A549 (cell line): ENCODE results near the gene MTARC1. TPM values are rescaled to one million over a fixed set of nuclear protein-coding genes. Genes with fewer than 3 reads are reported as not detected.

ENCODE experiments used
- ATAC-seq, 2 experiments: fragments of 200-7000 bp in 1 of 2; fragments of >200 bp in 1 of 2; cut with Nextera tagmentation in 1 of 2; cut with Tn5 transposase in 1 of 2; 3 replicates each; pipeline versions ENCODE4 v1.8.0 to v1.9.1; 2018 to 2020; ENCODE audit warnings: mild to moderate bottlenecking in 1 of 2, moderate library complexity in 1 of 2
- CTCF ChIA-PET: fragments of 300-600 bp; sonication (Branson Sonifier 250); formaldehyde crosslinking; extraction: SDS; loops from one replicate; lab custom pipeline; 2021; ENCODE audit warnings: antibody characterized with exemption, inconsistent platforms; lab: Yijun Ruan, JAX
- POLR2A ChIA-PET: fragments of 350-600 bp; formaldehyde crosslinking; extraction: SDS; loops from one replicate; lab custom pipeline; 2021; ENCODE audit warnings: antibody characterized with exemption, inconsistent platforms; lab: Yijun Ruan, JAX
- DNase-seq, 2 experiments: peaks; one replicate each; pipeline versions ENCODE4 v3.0.0 to v3.0.0-alpha.2; 2011 to 2016; ENCODE audit warnings: low read depth in 1 of 2, low spot score in 1 of 2
- FAIRE-seq: peaks from 2 replicates; lab custom pipeline; 2011; peaks lifted over from hg19 to GRCh38; lab: Jason Lieb, UNC
- H3K27ac ChIP-seq, 2 experiments: fragments of >200 bp; sonication (Bioruptor Twin); formaldehyde crosslinking; 3 replicates each; pipeline ENCODE4 v1.5.1; 2016 to 2017
- H3K4me1 ChIP-seq: fragments of >200 bp; sonication (Bioruptor Twin); formaldehyde crosslinking; 3 replicates; pipeline ENCODE4 v1.6.1; 2016
- H3K4me2 ChIP-seq: fragments of >200 bp; sonication (Bioruptor Twin); formaldehyde crosslinking; 3 replicates; pipeline ENCODE4 v1.6.1; 2016
- H3K4me3 ChIP-seq: fragments of >200 bp; sonication (Bioruptor Twin); formaldehyde crosslinking; 3 replicates; pipeline ENCODE4 v1.5.1; 2016
- H3K9me3 ChIP-seq: fragments of >200 bp; sonication (Bioruptor Twin); formaldehyde crosslinking; 3 replicates; pipeline ENCODE4 v1.6.1; 2016
- BHLHE40 ChIP-seq: IDR thresholded peaks from 2 replicates; pipeline ENCODE4 v1.6.1; 2012; ENCODE audit warnings: low read depth, low read length, inconsistent platforms
- CHD2 ChIP-seq: fragments of 150-350 bp; IDR thresholded peaks from 2 replicates; pipeline ENCODE4 v1.6.1; 2014; ENCODE audit warnings: low read length; ENCODE audit not compliant: partially characterized antibody
- CHD4 ChIP-seq: fragments of 200-600 bp; sonication (generic); IDR thresholded peaks from 2 replicates; pipeline ENCODE4 v1.6.1; 2016; ENCODE audit warnings: antibody characterized with exemption, mild to moderate bottlenecking, borderline replicate concordance
- EHMT2 ChIP-seq: fragments of 200-600 bp; sonication (generic); IDR thresholded peaks from 2 replicates; pipeline ENCODE4 v1.6.1; 2016; ENCODE audit warnings: antibody characterized with exemption, low read depth, mild to moderate bottlenecking, moderate library complexity
- ESRRA ChIP-seq: fragments of 150-350 bp; IDR thresholded peaks from 2 replicates; pipeline ENCODE4 v1.6.1; 2014; ENCODE audit warnings: mild to moderate bottlenecking, low read length, borderline replicate concordance
- FOXS1 ChIP-seq: fragments of 250-450 bp; sonication (Bioruptor Pico); IDR thresholded peaks from 2 replicates; pipeline ENCODE4 v1.5.0; 2020; ENCODE audit warnings: mild to moderate bottlenecking, moderate library complexity
- GATA3 ChIP-seq: IDR thresholded peaks from 2 replicates; pipeline ENCODE4 v1.6.1; 2012; ENCODE audit warnings: borderline replicate concordance
- HEYL ChIP-seq: fragments of 250-450 bp; sonication (Bioruptor Pico); IDR thresholded peaks from 2 replicates; pipeline ENCODE4 v1.8.0; 2021; ENCODE audit warnings: mild to moderate bottlenecking, moderate library complexity
- HOXA7 ChIP-seq: fragments of 250-450 bp; sonication (Bioruptor Pico); IDR thresholded peaks from 2 replicates; pipeline ENCODE4 v1.5.0; 2020; ENCODE audit warnings: mild to moderate bottlenecking, moderate library complexity
- HOXB13 ChIP-seq: fragments of 250-450 bp; sonication (Bioruptor Pico); IDR thresholded peaks from 2 replicates; pipeline ENCODE4 v1.5.0; 2020; ENCODE audit warnings: low read depth, mild to moderate bottlenecking, moderate library complexity
- JUNB ChIP-seq: fragments of >200 bp; sonication (Bioruptor Twin); formaldehyde crosslinking; IDR thresholded peaks from 2 replicates; pipeline ENCODE4 v1.6.1; 2016
- PHF8 ChIP-seq: fragments of 200-600 bp; sonication (generic); IDR thresholded peaks from 2 replicates; pipeline ENCODE4 v1.6.1; 2016; ENCODE audit warnings: low read depth, mild to moderate bottlenecking, antibody characterized with exemption, moderate library complexity, borderline replicate concordance
- POLR2A ChIP-seq: IDR thresholded peaks from 2 replicates; pipeline ENCODE4 v1.6.1; 2012; ENCODE audit warnings: mild to moderate bottlenecking, low read length
- POLR2AphosphoS2 ChIP-seq: conservative IDR thresholded peaks from 2 replicates; pipeline ENCODE4 v1.6.1; 2012; ENCODE audit warnings: low read length, improper control_type of control experiment, inconsistent platforms
- RARB ChIP-seq: fragments of 250-450 bp; sonication (Bioruptor Pico); IDR thresholded peaks from 2 replicates; pipeline ENCODE4 v1.8.0; 2021; ENCODE audit warnings: mild to moderate bottlenecking, moderate library complexity
- RCOR1 ChIP-seq: fragments of 150-350 bp; IDR thresholded peaks from 2 replicates; pipeline ENCODE4 v1.6.1; 2014; ENCODE audit warnings: antibody characterized with exemption, low read length, low read depth
- TFCP2L1 ChIP-seq: fragments of 250-450 bp; sonication (Bioruptor Pico); IDR thresholded peaks from 2 replicates; pipeline ENCODE4 v1.5.0; 2021; ENCODE audit warnings: mild to moderate bottlenecking
- ZNF302 ChIP-seq: fragments of 250-450 bp; sonication (Bioruptor Pico); IDR thresholded peaks from 2 replicates; pipeline ENCODE4 v1.9.0; 2021; ENCODE audit warnings: inconsistent platforms, mild to moderate bottlenecking, moderate library complexity
- ZSCAN20 ChIP-seq: fragments of 250-450 bp; sonication (Bioruptor Pico); IDR thresholded peaks from 2 replicates; pipeline ENCODE4 v1.8.0; 2022; ENCODE audit warnings: mild to moderate bottlenecking, moderate library complexity
- WGBS: methylation state at CpG from one replicate; pipeline ENCODE4 v1.1.6; 2017; ENCODE audit errors: missing lambda C conversion rate; 5-methylcytosine and 5-hydroxymethylcytosine counted together
- polyA plus RNA-seq, 4 experiments: library from polyadenylated mRNA; depleted of rRNA in 3 of 4; stranded (reverse); fragments of >200 nt; fragmentation: RNase III in 1 of 4; extraction: RNeasy Plus Mini Kit Qiagen cat#74134 plus additional on column Dnase treatment in 1 of 4; gene quantifications; 2 replicates in 3 of 4; 3 replicates in 1 of 4; pipeline ENCODE4 v1.2.3, GENCODE V29; 2011 to 2017
- TF ChIP-seq, protein P1 (sequence below): fragments of 250-450 bp; sonication (Bioruptor Pico); IDR thresholded peaks from 2 replicates; pipeline ENCODE4 v1.5.0; 2021; ENCODE audit warnings: mild to moderate bottlenecking, moderate library complexity, borderline replicate concordance
- TF ChIP-seq, protein P2 (sequence below): fragments of 450-650 bp; IDR thresholded peaks from 2 replicates; pipeline ENCODE4 v1.6.1; 2014; ENCODE audit warnings: antibody characterized with exemption
- TF ChIP-seq, protein P3 (sequence below): IDR thresholded peaks from 2 replicates; pipeline ENCODE4 v1.6.1; 2012; ENCODE audit warnings: low read depth, borderline replicate concordance
- TF ChIP-seq, protein P4 (sequence below): fragments of >200 bp; sonication (Bioruptor Twin); formaldehyde crosslinking; IDR thresholded peaks from 3 replicates; pipeline ENCODE4 v1.5.1; 2016

Gene MTARC1
- polyA plus RNA-seq, 2 of the 4 experiments (the other 2 are of a cell fraction), result 9.5 to 10.1 TPM

DNA sequence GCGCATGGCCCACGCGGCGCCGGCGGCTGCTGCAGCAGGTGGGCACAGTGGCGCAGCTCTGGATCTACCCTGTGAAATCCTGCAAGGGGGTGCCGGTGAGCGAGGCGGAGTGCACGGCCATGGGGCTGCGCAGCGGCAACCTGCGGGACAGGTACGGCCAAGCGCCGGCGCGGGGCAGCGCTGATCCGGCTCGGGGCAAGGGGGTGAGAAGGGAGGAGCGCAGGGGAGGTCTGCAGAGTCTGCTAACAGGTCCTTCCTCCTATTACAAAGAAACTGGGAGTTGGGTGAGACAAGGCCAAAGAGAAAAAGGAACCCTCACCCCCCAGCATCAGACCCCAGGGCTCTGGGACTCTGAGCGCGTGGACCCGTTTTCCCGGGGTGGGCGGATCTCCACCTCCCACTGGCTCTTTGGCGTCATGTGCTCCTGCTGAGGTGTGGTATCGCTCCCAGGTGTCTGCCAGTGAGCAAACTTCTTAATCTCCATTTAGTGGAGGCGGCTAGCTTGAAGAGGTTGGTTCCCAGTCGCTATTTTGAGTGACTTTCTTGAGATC, 431 bp downstream of the MTARC1 start:
- peak overlapping the region; percentile 61 for H3K4me3 ChIP-seq
- peak; percentile 16 to 58 for DNase-seq

DNA sequence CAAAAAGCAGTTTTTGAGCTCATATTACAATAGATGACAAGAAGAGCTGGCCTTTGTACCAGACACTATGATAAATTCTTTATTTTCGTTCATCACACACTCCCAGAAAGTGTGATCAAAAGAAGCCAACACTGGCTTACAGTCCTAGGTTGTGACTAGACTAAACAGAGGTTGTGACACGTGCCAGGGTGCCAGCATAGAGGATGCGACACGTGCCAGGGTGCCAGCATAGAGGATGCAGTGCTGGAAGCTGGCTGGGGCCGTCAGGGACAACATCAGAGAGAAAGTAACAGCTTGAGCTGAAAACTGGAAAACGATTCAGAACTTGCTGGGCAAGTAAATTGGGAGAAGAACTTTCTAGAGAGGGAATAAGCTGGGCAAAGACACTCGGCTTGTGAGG, 2.2 kb downstream of the MTARC1 start:
- FAIRE-seq (no peak), DNase-seq (no peak), ATAC-seq (no peak)
- Histone ChIP-seq H3K4me2 (no peak overlapping the region), H3K4me3 (no peak overlapping the region), H3K9me3 (no peaks in the 10 kb centered on the region), H3K27ac (no peak overlapping the region), H3K4me1 (peaks cover 12% of the 10 kb centered on the region; the same call in 2 of the 3 replicates)
- POLR2A ChIA-PET, result no interaction called here
- WGBS, result 87% methylated on average over 7 of the region's 7 CpGs
- CTCF ChIA-PET, result interaction anchor here (0.6 to 8.3 kb wide), 8 partner anchors 13 to 508 kb away, joined by 3 to 78 read pairs (median 4); no protein-coding TSS in a partner anchor
- no peak for TF ChIP-seq TFCP2L1 (CRISPR knock-in tag)
- TF ChIP-seq RCOR1, result no peak
- TF ChIP-seq HOXA7 (CRISPR knock-in tag), result no peak
- TF ChIP-seq CHD4, result no peak
- no peak for TF ChIP-seq POLR2A
- TF ChIP-seq POLR2AphosphoS2, result no peak
- TF ChIP-seq EHMT2, result no peak
- TF ChIP-seq, protein P1, sequence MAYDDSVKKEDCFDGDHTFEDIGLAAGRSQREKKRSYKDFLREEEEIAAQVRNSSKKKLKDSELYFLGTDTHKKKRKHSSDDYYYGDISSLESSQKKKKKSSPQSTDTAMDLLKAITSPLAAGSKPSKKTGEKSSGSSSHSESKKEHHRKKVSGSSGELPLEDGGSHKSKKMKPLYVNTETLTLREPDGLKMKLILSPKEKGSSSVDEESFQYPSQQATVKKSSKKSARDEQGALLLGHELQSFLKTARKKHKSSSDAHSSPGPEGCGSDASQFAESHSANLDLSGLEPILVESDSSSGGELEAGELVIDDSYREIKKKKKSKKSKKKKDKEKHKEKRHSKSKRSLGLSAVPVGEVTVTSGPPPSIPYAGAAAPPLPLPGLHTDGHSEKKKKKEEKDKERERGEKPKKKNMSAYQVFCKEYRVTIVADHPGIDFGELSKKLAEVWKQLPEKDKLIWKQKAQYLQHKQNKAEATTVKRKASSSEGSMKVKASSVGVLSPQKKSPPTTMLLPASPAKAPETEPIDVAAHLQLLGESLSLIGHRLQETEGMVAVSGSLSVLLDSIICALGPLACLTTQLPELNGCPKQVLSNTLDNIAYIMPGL (CRISPR knock-in tag), result no peak
- no peak for TF ChIP-seq HOXB13 (CRISPR knock-in tag)
- no peak for TF ChIP-seq HEYL (CRISPR knock-in tag)
- no peak for TF ChIP-seq CHD2
- no peak for TF ChIP-seq ESRRA
- no peak for TF ChIP-seq ZNF302
- no peak for TF ChIP-seq RARB (CRISPR knock-in tag)
- TF ChIP-seq JUNB, result no peak
- no peak for TF ChIP-seq ZSCAN20 (CRISPR knock-in tag)
- no peak for TF ChIP-seq GATA3
- TF ChIP-seq FOXS1, result no peak

More for the DNA sequence above, 431 bp downstream of the MTARC1 start:
- H3K9me3 ChIP-seq, result no peaks in the 10 kb centered on the region
- ChIA-PET CTCF (interaction anchor here (1.5 to 8.3 kb wide), 4 partner anchors 11 to 506 kb away, joined by 3 to 78 read pairs (median 6); no protein-coding TSS in a partner anchor), POLR2A (no interaction called here)
- ATAC-seq, result peak; percentile 57 to 70
- WGBS, result 6% methylated on average over 16 of the region's 32 CpGs
- H3K27ac ChIP-seq, result peak overlapping the region; percentile 72 to 89
- peaks cover 12% of the 10 kb centered on the region; the same call in 2 of the 3 replicates for H3K4me1 ChIP-seq
- no peak for FAIRE-seq
- TF ChIP-seq PHF8 (0 out of 2 replicates have a peak, but pooled peaks have one; percentile 3), BHLHE40 (no peak)
- TF ChIP-seq, protein P2, sequence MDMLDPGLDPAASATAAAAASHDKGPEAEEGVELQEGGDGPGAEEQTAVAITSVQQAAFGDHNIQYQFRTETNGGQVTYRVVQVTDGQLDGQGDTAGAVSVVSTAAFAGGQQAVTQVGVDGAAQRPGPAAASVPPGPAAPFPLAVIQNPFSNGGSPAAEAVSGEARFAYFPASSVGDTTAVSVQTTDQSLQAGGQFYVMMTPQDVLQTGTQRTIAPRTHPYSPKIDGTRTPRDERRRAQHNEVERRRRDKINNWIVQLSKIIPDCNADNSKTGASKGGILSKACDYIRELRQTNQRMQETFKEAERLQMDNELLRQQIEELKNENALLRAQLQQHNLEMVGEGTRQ, result peak; percentile 70
- TF ChIP-seq, protein P3, sequence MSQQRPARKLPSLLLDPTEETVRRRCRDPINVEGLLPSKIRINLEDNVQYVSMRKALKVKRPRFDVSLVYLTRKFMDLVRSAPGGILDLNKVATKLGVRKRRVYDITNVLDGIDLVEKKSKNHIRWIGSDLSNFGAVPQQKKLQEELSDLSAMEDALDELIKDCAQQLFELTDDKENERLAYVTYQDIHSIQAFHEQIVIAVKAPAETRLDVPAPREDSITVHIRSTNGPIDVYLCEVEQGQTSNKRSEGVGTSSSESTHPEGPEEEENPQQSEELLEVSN, result 0 out of 2 replicates have a peak, but pooled peaks have one; percentile 48
- TF ChIP-seq, protein P4, sequence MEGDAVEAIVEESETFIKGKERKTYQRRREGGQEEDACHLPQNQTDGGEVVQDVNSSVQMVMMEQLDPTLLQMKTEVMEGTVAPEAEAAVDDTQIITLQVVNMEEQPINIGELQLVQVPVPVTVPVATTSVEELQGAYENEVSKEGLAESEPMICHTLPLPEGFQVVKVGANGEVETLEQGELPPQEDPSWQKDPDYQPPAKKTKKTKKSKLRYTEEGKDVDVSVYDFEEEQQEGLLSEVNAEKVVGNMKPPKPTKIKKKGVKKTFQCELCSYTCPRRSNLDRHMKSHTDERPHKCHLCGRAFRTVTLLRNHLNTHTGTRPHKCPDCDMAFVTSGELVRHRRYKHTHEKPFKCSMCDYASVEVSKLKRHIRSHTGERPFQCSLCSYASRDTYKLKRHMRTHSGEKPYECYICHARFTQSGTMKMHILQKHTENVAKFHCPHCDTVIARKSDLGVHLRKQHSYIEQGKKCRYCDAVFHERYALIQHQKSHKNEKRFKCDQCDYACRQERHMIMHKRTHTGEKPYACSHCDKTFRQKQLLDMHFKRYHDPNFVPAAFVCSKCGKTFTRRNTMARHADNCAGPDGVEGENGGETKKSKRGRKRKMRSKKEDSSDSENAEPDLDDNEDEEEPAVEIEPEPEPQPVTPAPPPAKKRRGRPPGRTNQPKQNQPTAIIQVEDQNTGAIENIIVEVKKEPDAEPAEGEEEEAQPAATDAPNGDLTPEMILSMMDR, result peak; percentile 3; the same call in 1 of the 3 replicates
- peak overlapping the region; percentile 76 for H3K4me2 ChIP-seq
